Activated CD4-positive, alpha-beta T cell treated with anti-CD3 and anti-CD28 coated beads, Interleukin-2, amount 10 ng/mL, durations not matched to agents 7 days and 5 days (primary cell): ENCODE data around the gene SYNE3. TPM values are rescaled to one million over a fixed set of nuclear protein-coding genes. Genes with fewer than 3 reads are reported as not detected.
A peak's percentile ranks its signal among the peaks of the same experiment; 100 is the strongest.

Experiments used
- CTCF ChIA-PET: fragments of 350-600 bp; sonication (Branson Sonifier 250); formaldehyde crosslinking; loops from one replicate; lab custom pipeline; 2021; ENCODE audit warnings: antibody characterized with exemption; lab: Charles Lee
- POLR2A ChIA-PET: fragments of 350-600 bp; sonication (Branson Sonifier 250); formaldehyde crosslinking; loops from one replicate; lab custom pipeline; 2021; ENCODE audit warnings: antibody characterized with exemption; lab: Charles Lee
- DNase-seq: peaks from one replicate; pipeline ENCODE4 v3.0.0-alpha.2; 2020
- H3K27ac Mint-ChIP-seq: one replicate; pipeline ENCODE4 v1.8.0; 2021; ENCODE audit warnings: mild to moderate bottlenecking, moderate library complexity, mixed read lengths
- H3K27me3 Mint-ChIP-seq: one replicate; pipeline ENCODE4 v1.8.0; 2021; ENCODE audit warnings: mixed read lengths
- H3K36me3 Mint-ChIP-seq: one replicate; pipeline ENCODE4 v1.8.0; 2021; ENCODE audit warnings: low read depth, mixed read lengths
- H3K4me1 Mint-ChIP-seq: one replicate; pipeline ENCODE4 v1.8.0; 2021; ENCODE audit warnings: mixed read lengths
- H3K4me3 Mint-ChIP-seq: one replicate; pipeline ENCODE4 v1.8.0; 2021; ENCODE audit warnings: mild to moderate bottlenecking, moderate library complexity, mixed read lengths
- H3K9me3 Mint-ChIP-seq: one replicate; pipeline ENCODE4 v1.8.0; 2021; ENCODE audit warnings: mixed read lengths
- total RNA-seq, 2 experiments: library from RNA; stranded (reverse); gene quantifications; one replicate each; pipeline ENCODE4 v1.2.3, GENCODE V29; 2021

SYNE3 gene
- total RNA-seq, 2 experiments from 2014 or later: 81.0 to 95.8 TPM

DNA sequence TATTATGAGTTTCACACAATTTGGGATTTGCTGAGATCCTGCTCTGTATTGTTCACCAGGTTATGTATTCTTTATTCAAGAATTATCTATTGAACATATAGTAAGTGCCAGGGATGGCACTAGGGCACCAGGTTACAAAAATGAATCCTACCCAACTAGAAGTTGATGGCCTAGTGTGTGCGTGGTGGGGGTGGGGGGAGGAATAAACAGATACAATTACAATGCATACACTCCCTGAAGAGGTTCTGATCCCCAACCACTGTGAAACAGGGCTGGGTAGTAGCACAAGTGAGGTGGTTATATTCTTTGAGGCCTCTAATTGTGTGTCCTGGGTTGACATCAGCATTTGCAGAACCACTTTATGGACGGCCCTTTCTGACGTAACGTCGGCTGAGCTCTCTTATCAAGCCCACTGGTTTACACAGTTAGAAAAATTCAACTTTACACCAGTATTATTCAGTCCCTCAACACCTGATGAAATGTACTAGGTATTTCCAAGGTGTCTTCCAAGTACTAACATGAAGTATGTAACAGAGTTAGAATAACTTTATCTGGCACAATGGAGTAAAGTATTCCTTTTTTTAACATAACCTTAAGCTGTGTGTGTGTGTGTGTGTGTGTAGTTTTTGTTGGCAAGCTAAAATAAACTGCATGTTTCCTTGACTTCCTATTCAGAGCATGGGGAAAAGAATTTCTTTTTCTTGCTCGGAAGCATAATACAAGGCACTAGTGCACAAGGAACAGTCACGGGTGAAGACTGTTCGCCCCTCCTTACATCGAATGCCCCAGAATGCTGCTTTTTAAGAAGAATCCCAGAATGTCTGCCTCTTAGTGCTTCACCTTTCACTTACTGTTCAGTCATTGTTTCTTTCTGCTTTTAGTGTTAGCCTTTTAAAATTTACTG, 10.3 kb upstream of the SYNE3 start:
- H3K27ac Mint-ChIP-seq: peak overlapping the region; percentile 96
- CTCF ChIA-PET: interaction anchor here (0.5 to 5.3 kb wide), 19 partner anchors 9 to 100 kb away, joined by 3 to 33 read pairs (median 5); partner anchors contain the start of gene SYNE3

DNA sequence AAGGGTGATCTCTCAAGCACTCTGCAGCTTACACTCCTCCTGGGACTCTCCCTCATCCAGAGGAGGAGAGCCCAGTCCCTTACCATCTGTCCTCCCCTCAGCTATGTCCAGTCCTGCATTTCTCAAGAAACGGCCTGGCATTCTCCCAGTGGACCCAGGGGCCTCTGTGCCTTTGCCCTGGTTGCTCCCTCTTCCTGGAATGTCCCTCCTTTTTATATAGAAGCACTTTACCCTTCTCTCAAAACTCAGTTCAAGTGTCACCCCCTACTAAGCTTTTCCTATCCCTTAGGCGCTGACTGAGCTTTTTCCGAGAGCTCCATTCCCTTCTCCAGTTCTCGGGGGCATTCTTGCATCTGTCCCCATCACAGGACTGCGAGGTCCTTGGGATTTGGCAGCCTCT, 9.5 kb upstream of the SYNE3 start:
- Mint-ChIP-seq H3K4me3 (no peak overlapping the region), H3K9me3 (no peaks in the 10 kb centered on the region), H3K36me3 (peaks cover 13% of the 10 kb centered on the region), H3K27ac (peak overlapping the region; percentile 96), H3K27me3 (no peaks in the 10 kb centered on the region), H3K4me1 (peaks cover 77% of the 10 kb centered on the region)
- POLR2A ChIA-PET: no interaction called here
- DNase-seq: no peak
- CTCF ChIA-PET: interaction anchor here (1.0 to 5.3 kb wide), 6 partner anchors 9 to 99 kb away, joined by 3 to 33 read pairs (median 6); partner anchors contain the start of gene SYNE3

More for the DNA sequence above, 10.3 kb upstream of the SYNE3 start:
- Mint-ChIP-seq H3K4me3 (no peak overlapping the region), H3K36me3 (peaks cover 13% of the 10 kb centered on the region), H3K27me3 (no peaks in the 10 kb centered on the region), H3K4me1 (peaks cover 80% of the 10 kb centered on the region), H3K9me3 (no peaks in the 10 kb centered on the region)
- POLR2A ChIA-PET: interaction anchor here (0.6 kb wide), 1 partner anchor 95 kb away, joined by 3 read pairs; no protein-coding TSS in a partner anchor
- DNase-seq: no peak

DNA sequence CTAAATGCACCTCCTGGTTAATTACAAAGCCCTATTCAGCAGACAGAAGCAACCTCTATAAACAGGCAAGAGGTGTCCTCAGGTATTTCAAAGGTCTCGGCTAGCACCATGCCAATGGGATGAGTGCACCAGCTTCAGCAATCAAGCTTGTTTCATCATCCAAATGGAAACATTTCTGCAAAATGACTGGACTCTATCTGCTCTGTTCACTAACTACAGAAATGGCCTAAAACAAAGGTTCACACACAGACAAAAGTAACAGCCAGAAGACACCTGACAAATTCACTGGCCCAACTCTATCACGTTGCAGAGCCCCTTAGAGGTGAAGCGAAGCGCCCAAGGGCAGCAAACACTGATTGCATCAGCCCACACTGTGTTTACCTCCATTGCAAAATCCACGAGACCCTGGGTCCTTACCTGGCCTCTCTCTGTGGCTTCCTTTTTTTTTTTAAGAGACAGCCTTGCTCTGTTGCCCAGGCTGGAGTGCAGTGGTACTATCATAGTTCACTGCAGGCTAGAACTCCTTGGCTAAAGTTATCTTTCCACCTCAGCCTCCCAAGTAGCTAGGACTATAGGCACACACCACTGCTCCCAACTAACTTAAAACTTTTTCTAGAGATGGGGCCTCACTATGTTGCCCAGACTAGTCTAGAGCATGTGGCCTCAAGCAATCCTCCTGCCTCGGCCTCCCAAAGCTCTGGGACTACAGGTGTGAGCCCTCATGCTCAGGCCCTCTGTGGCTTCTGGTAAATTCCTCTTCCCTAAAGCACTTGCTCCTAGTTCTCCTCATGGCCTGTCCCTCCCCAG, 8.5 kb upstream of the SYNE3 start:
- Mint-ChIP-seq H3K36me3 (peaks cover 11% of the 10 kb centered on the region), H3K27me3 (no peaks in the 10 kb centered on the region), H3K4me1 (peaks cover 73% of the 10 kb centered on the region), H3K4me3 (peak overlapping the region; percentile 17), H3K27ac (peak overlapping the region; percentile 96), H3K9me3 (no peaks in the 10 kb centered on the region)
- ChIA-PET POLR2A (no interaction called here), CTCF (interaction anchor here (0.6 to 5.3 kb wide), 4 partner anchors 8 to 82 kb away, joined by 3 to 33 read pairs (median 6); partner anchors contain the start of gene SYNE3)
- no peak for DNase-seq

DNA sequence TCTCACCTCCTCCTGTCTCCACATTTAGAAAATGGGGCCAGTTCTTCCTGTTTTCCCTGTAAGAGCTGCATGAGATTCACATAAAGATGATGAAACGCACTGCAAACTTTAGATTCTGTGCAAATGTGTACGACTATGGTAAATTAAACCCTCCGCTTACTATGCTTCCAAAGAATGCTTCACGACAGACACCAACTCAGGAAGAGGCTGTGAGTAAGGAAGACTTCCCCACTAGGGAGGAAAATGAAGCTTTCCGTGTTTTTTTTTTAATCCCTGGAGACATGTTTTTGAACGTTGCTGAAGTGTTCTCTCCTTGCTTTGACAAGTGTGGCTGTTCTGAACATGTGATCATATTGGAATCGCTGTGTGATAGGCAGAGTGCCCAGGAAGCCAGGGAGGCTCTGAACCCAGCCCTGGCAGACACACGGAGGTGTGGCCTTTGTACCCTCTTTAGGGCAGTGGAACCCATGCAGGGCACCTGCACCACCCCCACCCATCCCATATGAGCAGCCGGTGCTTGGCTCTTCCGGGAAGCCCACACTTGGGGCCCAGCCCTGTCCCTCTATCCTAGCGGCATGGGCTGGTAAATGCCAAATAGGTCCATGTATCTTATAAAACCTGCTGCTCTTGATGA, 7.5 kb upstream of the SYNE3 start:
- DNase-seq: peak; percentile 68
- H3K4me3 Mint-ChIP-seq: peak overlapping the region; percentile 64
- H3K27me3 Mint-ChIP-seq: no peaks in the 10 kb centered on the region
- ChIA-PET CTCF (interaction anchor here (0.7 to 5.3 kb wide), 12 partner anchors 7 to 368 kb away, joined by 3 to 33 read pairs (median 5); partner anchors contain the start of genes GLRX5 and SYNE3), POLR2A (interaction anchor here (0.8 to 1.4 kb wide), 2 partner anchors 28 to 61 kb away, joined by 5 to 6 read pairs; no protein-coding TSS in a partner anchor)
- peaks cover 8% of the 10 kb centered on the region for H3K36me3 Mint-ChIP-seq
- H3K27ac Mint-ChIP-seq: peak overlapping the region; percentile 96
- no peaks in the 10 kb centered on the region for H3K9me3 Mint-ChIP-seq
- peaks cover 78% of the 10 kb centered on the region for H3K4me1 Mint-ChIP-seq

DNA sequence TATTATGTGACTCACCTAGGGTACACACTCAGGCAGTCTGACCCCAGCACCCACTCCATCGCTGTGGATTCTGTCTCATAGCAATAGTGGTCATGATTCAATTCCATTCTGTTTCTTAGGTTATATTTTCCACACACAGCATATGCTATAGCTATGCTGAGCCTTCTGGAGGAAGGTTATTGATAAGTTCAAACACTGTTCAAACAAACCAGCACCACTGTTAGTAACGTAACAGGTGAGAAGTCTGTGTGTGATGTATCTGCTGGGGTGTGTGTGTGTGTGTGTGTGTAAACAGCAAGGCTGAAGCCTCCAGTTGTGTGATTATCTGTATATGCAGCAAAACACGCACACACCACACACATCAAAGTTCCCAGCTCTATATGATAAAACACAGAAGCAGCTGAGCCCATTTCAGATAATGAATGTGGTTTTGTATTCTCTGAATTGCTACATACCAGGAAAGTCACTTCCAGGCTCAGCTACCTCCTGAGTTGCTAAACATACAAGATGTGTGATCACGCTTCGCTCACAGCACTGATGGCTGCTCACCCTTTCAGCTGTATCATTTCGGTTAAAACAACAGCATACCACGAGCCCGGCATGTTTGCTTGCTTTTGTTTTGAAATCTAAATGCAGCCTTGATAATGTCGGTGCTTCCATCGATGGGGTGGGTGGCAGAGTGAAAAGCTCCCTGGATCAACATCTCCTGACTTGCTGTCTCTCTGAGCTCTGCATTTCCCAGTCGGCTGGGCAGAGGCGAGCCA, 6.8 kb upstream of the SYNE3 start:
- CTCF ChIA-PET: interaction anchor here (0.7 to 1.9 kb wide), 16 partner anchors 8 to 367 kb away, joined by 3 to 16 read pairs (median 4); partner anchors contain the start of gene GLRX5
- POLR2A ChIA-PET: interaction anchor here (0.7 to 1.4 kb wide), 3 partner anchors 11 to 60 kb away, joined by 5 to 6 read pairs (median 5); partner anchors contain the start of gene GLRX5
- H3K27me3 Mint-ChIP-seq: no peaks in the 10 kb centered on the region
- H3K4me3 Mint-ChIP-seq: peak overlapping the region; percentile 64
- peaks cover 7% of the 10 kb centered on the region for H3K36me3 Mint-ChIP-seq
- H3K27ac Mint-ChIP-seq: peak overlapping the region; percentile 96
- DNase-seq: peak; percentile 63
- H3K9me3 Mint-ChIP-seq: no peaks in the 10 kb centered on the region
- H3K4me1 Mint-ChIP-seq: peaks cover 85% of the 10 kb centered on the region

DNA sequence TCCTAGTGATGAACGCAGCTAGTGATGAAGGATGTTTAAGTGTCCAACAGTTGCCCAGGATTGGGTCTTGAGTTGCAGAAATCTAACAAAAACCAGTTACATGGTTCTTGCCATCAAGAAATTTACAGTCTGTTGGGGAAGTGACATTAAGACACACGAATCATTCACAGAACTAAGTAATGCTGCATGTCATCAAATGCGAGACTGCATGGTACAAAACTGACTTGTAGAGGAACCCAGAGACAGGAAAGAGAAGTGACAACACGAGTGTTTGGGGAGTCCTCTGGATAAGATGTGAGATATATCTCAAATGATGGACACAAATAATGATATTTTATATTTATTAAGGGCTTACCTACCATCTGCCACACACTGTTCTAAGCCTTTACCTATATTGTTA, 6.1 kb upstream of the SYNE3 start:
- peaks cover 7% of the 10 kb centered on the region for H3K36me3 Mint-ChIP-seq
- no peaks in the 10 kb centered on the region for H3K9me3 Mint-ChIP-seq
- H3K27ac Mint-ChIP-seq: peak overlapping the region; percentile 96
- ChIA-PET POLR2A (interaction anchor here (0.7 to 1.4 kb wide), 2 partner anchors 12 to 26 kb away, joined by 5 read pairs; partner anchors contain the start of gene GLRX5), CTCF (interaction anchor here (0.8 to 1.9 kb wide), 12 partner anchors 8 to 80 kb away, joined by 3 to 16 read pairs (median 4); partner anchors contain the start of gene GLRX5)
- peaks cover 90% of the 10 kb centered on the region for H3K4me1 Mint-ChIP-seq
- H3K4me3 Mint-ChIP-seq: peak overlapping the region; percentile 64
- H3K27me3 Mint-ChIP-seq: no peaks in the 10 kb centered on the region
- no peak for DNase-seq

DNA sequence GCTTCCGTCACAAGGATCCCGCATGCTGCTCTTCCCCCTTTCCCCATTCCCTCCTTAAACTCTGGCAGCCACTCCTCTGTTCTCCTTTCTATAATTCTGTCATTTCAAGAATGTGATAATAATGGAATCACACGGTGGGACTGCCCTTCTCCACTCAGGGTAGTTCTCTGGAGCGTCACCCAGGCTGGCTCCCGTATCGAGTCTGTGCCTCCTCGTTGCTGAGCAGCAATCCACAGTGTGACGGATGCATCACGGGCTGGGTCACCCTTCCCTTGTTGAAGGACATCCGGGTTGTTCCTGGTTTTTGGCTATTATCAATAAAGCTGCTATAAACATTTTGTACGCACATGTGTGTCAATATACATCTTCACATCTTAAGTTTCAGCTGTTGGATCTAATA, 5.7 kb upstream of the SYNE3 start:
- Mint-ChIP-seq H3K4me1 (peaks cover 90% of the 10 kb centered on the region), H3K9me3 (no peaks in the 10 kb centered on the region), H3K27me3 (no peaks in the 10 kb centered on the region), H3K4me3 (peak overlapping the region; percentile 33), H3K27ac (peak overlapping the region; percentile 96), H3K36me3 (peaks cover 7% of the 10 kb centered on the region)
- CTCF ChIA-PET: interaction anchor here (0.6 to 1.9 kb wide), 7 partner anchors 9 to 252 kb away, joined by 3 to 16 read pairs (median 5); partner anchors contain the start of gene GLRX5
- POLR2A ChIA-PET: no interaction called here
- DNase-seq: no peak

DNA sequence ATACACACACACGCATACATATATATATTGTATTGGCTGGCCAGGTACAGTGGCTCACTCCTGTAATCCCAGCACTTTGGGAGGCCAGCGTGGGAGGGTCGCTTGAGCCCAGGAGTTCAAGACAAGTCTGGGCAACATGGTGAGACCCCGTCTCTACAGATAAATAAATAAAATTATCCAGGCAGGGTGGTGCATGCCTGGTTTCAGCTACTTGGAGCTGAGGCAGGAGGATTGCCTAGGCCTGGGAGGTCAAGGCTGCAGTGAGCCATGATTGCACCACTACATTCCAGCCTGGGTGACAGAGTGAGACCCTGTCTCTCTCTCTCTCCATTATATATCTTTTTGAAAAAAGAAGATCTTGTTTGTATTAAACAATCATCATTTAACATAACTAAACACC, 4.6 kb upstream of the SYNE3 start:
- no peaks in the 10 kb centered on the region for H3K27me3 Mint-ChIP-seq
- CTCF ChIA-PET: interaction anchor here (0.8 kb wide), 1 partner anchor 9 kb away, joined by 3 read pairs; no protein-coding TSS in a partner anchor
- DNase-seq: no peak
- H3K36me3 Mint-ChIP-seq: peaks cover 7% of the 10 kb centered on the region
- H3K4me1 Mint-ChIP-seq: peaks cover 83% of the 10 kb centered on the region
- peak overlapping the region; percentile 96 for H3K27ac Mint-ChIP-seq
- POLR2A ChIA-PET: no interaction called here
- H3K4me3 Mint-ChIP-seq: no peak overlapping the region
- H3K9me3 Mint-ChIP-seq: no peaks in the 10 kb centered on the region

DNA sequence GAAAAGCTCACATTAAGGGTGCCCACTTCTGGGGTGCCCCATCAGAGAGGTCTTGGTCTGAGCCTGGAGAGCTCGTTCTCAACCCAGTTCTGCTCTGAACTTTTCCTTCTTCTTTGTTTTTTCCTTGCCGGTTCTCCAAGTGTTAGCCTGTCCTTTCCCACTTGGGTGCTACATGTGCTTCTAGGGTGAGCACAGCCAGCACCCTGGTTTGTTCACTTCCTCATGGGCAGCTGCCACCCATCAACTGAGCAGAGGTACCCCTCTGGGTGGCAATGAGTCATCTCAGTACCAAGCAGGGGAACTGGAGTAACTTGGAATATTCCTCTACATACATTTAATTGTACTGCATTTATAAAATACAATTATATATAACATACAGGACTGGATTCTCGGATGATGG, 3.9 kb upstream of the SYNE3 start:
- Mint-ChIP-seq H3K9me3 (no peaks in the 10 kb centered on the region), H3K27ac (peak overlapping the region; percentile 94), H3K36me3 (peaks cover 10% of the 10 kb centered on the region), H3K4me3 (peak overlapping the region; percentile 55), H3K27me3 (no peaks in the 10 kb centered on the region), H3K4me1 (peaks cover 79% of the 10 kb centered on the region)
- ChIA-PET CTCF (interaction anchor here (0.8 to 1.3 kb wide), 4 partner anchors 10 to 41 kb away, joined by 3 read pairs; no protein-coding TSS in a partner anchor), POLR2A (interaction anchor here (1.6 kb wide), 1 partner anchor 16 kb away, joined by 5 read pairs; no protein-coding TSS in a partner anchor)
- no peak for DNase-seq

DNA sequence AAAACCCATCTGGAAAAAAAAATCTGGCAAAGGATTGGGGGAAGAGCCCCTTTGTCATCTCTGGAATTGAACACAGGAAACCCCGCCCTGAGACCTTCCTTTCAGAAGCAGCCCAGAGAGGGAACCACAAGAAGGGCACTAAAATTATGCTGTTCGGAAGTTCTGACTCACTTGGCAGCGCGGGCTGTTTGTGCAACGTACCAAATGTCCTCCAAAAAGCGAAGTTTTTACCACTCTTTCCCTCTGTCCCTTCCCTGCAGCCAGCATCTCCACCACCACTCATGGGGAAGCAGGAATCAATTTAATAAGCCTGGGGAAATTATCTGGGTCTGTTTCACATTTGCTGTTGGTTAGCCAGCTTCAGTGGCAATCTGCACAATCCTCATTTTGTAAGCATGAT, 3.2 kb upstream of the SYNE3 start:
- no peaks in the 10 kb centered on the region for H3K9me3 Mint-ChIP-seq
- CTCF ChIA-PET: interaction anchor here (0.9 to 4.5 kb wide), 4 partner anchors 7 to 41 kb away, joined by 3 to 33 read pairs (median 3); no protein-coding TSS in a partner anchor

More for the DNA sequence above, 3.2 kb upstream of the SYNE3 start:
- Mint-ChIP-seq H3K4me1 (peaks cover 77% of the 10 kb centered on the region), H3K27ac (peak overlapping the region; percentile 94), H3K27me3 (no peaks in the 10 kb centered on the region), H3K4me3 (peak overlapping the region; percentile 55), H3K36me3 (peaks cover 14% of the 10 kb centered on the region)
- POLR2A ChIA-PET: interaction anchor here (1.6 kb wide), 1 partner anchor 15 kb away, joined by 5 read pairs; no protein-coding TSS in a partner anchor
- DNase-seq: peak; percentile 85
